Retinal pigment epithelial cell (primary cell): ENCODE measurements around the gene CNOT6.

Experiments
- DNase-seq: peaks from one replicate; pipeline ENCODE4 v3.0.0-alpha.2; 2010; ENCODE audit warnings: low read depth
- H3K4me3 ChIP-seq: 2 replicates; pipeline ENCODE4 v1.5.1; 2011; ENCODE audit warnings: mild to moderate bottlenecking, low read length, control low read depth, moderate library complexity
- CTCF ChIP-seq: conservative IDR thresholded peaks from 2 replicates; pipeline ENCODE4 v1.5.1; 2011; ENCODE audit warnings: low read depth, low read length, control low read depth, inconsistent platforms

Gene CNOT6

GRCh38 chr5:180598316-180598701, 104.1 kb downstream of the CNOT6 start:
- H3K4me3 ChIP-seq, result no peak overlapping the region
- DNase-seq, result no peak
- TF ChIP-seq CTCF, result no peak

- no peak for DNase-seq
- no peak for TF ChIP-seq CTCF
- H3K4me3 ChIP-seq, result no peak overlapping the region
Measured at GRCh38 chr5:180598797-180599589, 104.8 kb downstream of the CNOT6 start.

GRCh38 chr5:180599590-180599914, 105.4 kb downstream of the CNOT6 start:
- no peak for DNase-seq
- no peak overlapping the region for H3K4me3 ChIP-seq
- no peak for TF ChIP-seq CTCF

GRCh38 chr5:180599981-180600553, 105.9 kb downstream of the CNOT6 start:
- DNase-seq, result no peak
- TF ChIP-seq CTCF, result no peak
- no peak overlapping the region for H3K4me3 ChIP-seq

- no peak overlapping the region for H3K4me3 ChIP-seq
- TF ChIP-seq CTCF, result no peak
- no peak for DNase-seq
Measured at GRCh38 chr5:180600554-180601041, 106.4 kb downstream of the CNOT6 start.

- no peak for TF ChIP-seq CTCF
- DNase-seq, result no peak
- H3K4me3 ChIP-seq, result no peak overlapping the region
Measured at GRCh38 chr5:180601591-180602480, 107.7 kb downstream of the CNOT6 start.
